ENCODE results near the gene NF1. TPM values are rescaled to one million over a fixed set of nuclear protein-coding genes. Genes with fewer than 3 reads are reported as not detected.

Gene NF1
- total RNA-seq, 1 experiment from 2014 or later = 35.4 TPM

- peaks cover 27% of the 10 kb centered on the region for H3K27me3 Mint-ChIP-seq (ENCODE audit: low read depth)
- no peak for DNase-seq (ENCODE audit: low spot score)
- POLR2A ChIA-PET = no interaction called here
- no peak overlapping the region for H3K4me3 Mint-ChIP-seq
- peaks cover 13% of the 10 kb centered on the region for H3K4me1 Mint-ChIP-seq
- TF ChIP-seq, protein P1, sequence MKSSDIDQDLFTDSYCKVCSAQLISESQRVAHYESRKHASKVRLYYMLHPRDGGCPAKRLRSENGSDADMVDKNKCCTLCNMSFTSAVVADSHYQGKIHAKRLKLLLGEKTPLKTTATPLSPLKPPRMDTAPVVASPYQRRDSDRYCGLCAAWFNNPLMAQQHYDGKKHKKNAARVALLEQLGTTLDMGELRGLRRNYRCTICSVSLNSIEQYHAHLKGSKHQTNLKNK (CRISPR knock-in tag; IDR thresholded peaks at IDR 0.05) = no peak
- TF ChIP-seq, protein P2, sequence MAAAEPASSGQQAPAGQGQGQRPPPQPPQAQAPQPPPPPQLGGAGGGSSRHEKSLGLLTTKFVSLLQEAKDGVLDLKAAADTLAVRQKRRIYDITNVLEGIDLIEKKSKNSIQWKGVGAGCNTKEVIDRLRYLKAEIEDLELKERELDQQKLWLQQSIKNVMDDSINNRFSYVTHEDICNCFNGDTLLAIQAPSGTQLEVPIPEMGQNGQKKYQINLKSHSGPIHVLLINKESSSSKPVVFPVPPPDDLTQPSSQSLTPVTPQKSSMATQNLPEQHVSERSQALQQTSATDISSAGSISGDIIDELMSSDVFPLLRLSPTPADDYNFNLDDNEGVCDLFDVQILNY (CRISPR knock-in tag; IDR thresholded peaks at IDR 0.05) = no peak
- TF ChIP-seq, protein P3, sequence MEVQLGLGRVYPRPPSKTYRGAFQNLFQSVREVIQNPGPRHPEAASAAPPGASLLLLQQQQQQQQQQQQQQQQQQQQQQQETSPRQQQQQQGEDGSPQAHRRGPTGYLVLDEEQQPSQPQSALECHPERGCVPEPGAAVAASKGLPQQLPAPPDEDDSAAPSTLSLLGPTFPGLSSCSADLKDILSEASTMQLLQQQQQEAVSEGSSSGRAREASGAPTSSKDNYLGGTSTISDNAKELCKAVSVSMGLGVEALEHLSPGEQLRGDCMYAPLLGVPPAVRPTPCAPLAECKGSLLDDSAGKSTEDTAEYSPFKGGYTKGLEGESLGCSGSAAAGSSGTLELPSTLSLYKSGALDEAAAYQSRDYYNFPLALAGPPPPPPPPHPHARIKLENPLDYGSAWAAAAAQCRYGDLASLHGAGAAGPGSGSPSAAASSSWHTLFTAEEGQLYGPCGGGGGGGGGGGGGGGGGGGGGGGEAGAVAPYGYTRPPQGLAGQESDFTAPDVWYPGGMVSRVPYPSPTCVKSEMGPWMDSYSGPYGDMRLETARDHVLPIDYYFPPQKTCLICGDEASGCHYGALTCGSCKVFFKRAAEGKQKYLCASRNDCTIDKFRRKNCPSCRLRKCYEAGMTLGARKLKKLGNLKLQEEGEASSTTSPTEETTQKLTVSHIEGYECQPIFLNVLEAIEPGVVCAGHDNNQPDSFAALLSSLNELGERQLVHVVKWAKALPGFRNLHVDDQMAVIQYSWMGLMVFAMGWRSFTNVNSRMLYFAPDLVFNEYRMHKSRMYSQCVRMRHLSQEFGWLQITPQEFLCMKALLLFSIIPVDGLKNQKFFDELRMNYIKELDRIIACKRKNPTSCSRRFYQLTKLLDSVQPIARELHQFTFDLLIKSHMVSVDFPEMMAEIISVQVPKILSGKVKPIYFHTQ (CRISPR knock-in tag; IDR thresholded peaks at IDR 0.05) = no peak
- TF ChIP-seq ZNF138 (CRISPR knock-in tag; conservative IDR thresholded peaks at IDR 0.05) = no peak
- no peak for TF ChIP-seq ATF1 (CRISPR knock-in tag; IDR thresholded peaks at IDR 0.05)
- TF ChIP-seq, protein P4, sequence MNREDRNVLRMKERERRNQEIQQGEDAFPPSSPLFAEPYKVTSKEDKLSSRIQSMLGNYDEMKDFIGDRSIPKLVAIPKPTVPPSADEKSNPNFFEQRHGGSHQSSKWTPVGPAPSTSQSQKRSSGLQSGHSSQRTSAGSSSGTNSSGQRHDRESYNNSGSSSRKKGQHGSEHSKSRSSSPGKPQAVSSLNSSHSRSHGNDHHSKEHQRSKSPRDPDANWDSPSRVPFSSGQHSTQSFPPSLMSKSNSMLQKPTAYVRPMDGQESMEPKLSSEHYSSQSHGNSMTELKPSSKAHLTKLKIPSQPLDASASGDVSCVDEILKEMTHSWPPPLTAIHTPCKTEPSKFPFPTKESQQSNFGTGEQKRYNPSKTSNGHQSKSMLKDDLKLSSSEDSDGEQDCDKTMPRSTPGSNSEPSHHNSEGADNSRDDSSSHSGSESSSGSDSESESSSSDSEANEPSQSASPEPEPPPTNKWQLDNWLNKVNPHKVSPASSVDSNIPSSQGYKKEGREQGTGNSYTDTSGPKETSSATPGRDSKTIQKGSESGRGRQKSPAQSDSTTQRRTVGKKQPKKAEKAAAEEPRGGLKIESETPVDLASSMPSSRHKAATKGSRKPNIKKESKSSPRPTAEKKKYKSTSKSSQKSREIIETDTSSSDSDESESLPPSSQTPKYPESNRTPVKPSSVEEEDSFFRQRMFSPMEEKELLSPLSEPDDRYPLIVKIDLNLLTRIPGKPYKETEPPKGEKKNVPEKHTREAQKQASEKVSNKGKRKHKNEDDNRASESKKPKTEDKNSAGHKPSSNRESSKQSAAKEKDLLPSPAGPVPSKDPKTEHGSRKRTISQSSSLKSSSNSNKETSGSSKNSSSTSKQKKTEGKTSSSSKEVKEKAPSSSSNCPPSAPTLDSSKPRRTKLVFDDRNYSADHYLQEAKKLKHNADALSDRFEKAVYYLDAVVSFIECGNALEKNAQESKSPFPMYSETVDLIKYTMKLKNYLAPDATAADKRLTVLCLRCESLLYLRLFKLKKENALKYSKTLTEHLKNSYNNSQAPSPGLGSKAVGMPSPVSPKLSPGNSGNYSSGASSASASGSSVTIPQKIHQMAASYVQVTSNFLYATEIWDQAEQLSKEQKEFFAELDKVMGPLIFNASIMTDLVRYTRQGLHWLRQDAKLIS (CRISPR knock-in tag; IDR thresholded peaks at IDR 0.05; ENCODE audit: borderline replicate concordance) = no peak
- TF ChIP-seq ZNF396 (CRISPR knock-in tag; IDR thresholded peaks at IDR 0.05; ENCODE audit: borderline replicate concordance) = no peak
- no peak for TF ChIP-seq ELF4 (CRISPR knock-in tag; IDR thresholded peaks at IDR 0.05; ENCODE audit: low read depth)
- TF ChIP-seq, protein P5, sequence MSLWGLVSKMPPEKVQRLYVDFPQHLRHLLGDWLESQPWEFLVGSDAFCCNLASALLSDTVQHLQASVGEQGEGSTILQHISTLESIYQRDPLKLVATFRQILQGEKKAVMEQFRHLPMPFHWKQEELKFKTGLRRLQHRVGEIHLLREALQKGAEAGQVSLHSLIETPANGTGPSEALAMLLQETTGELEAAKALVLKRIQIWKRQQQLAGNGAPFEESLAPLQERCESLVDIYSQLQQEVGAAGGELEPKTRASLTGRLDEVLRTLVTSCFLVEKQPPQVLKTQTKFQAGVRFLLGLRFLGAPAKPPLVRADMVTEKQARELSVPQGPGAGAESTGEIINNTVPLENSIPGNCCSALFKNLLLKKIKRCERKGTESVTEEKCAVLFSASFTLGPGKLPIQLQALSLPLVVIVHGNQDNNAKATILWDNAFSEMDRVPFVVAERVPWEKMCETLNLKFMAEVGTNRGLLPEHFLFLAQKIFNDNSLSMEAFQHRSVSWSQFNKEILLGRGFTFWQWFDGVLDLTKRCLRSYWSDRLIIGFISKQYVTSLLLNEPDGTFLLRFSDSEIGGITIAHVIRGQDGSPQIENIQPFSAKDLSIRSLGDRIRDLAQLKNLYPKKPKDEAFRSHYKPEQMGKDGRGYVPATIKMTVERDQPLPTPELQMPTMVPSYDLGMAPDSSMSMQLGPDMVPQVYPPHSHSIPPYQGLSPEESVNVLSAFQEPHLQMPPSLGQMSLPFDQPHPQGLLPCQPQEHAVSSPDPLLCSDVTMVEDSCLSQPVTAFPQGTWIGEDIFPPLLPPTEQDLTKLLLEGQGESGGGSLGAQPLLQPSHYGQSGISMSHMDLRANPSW (CRISPR knock-in tag; conservative IDR thresholded peaks at IDR 0.05; ENCODE audit: low read depth) = no peak
- TF ChIP-seq RORB (CRISPR knock-in tag; IDR thresholded peaks at IDR 0.05) = no peak
- no peak for TF ChIP-seq CREB1 (CRISPR knock-in tag; IDR thresholded peaks at IDR 0.05)
- TF ChIP-seq, protein P6, sequence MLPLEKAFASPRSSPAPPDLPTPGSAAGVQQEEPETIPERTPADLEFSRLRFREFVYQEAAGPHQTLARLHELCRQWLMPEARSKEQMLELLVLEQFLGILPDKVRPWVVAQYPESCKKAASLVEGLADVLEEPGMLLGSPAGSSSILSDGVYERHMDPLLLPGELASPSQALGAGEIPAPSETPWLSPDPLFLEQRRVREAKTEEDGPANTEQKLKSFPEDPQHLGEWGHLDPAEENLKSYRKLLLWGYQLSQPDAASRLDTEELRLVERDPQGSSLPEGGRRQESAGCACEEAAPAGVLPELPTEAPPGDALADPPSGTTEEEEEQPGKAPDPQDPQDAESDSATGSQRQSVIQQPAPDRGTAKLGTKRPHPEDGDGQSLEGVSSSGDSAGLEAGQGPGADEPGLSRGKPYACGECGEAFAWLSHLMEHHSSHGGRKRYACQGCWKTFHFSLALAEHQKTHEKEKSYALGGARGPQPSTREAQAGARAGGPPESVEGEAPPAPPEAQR (CRISPR knock-in tag; IDR thresholded peaks at IDR 0.05) = no peak
- no peak for TF ChIP-seq SMAD4 (CRISPR knock-in tag; IDR thresholded peaks at IDR 0.05)
- TF ChIP-seq CREM (CRISPR knock-in tag; IDR thresholded peaks at IDR 0.05) = no peak
- TF ChIP-seq FOXK1 (CRISPR knock-in tag; IDR thresholded peaks at IDR 0.05) = no peak
- TF ChIP-seq ATF3 (CRISPR knock-in tag; conservative IDR thresholded peaks at IDR 0.05) = no peak
- no peak for ATAC-seq
- no peaks in the 10 kb centered on the region for H3K36me3 Mint-ChIP-seq
- no peaks in the 10 kb centered on the region for H3K9me3 Mint-ChIP-seq
- H3K27ac Mint-ChIP-seq = no peak overlapping the region
- CTCF ChIA-PET = no interaction called here
Measured at GRCh38 chr17:31387438-31387837, 292.7 kb downstream of the NF1 start.
